HG02610 (cell line): ENCODE measurements around the gene NPIPA1.
A peak's percentile ranks its signal among the peaks of the same experiment; 100 is the strongest.
"Not testable (repeated sequence)": the region's sequence is repeated elsewhere in the genome, so short reads cannot be mapped to it uniquely, and the experiment has no call there.

Experiments
- ATAC-seq: cut with Tn5 transposase; IDR thresholded peaks from one replicate; pipeline ENCODE4 v1.9.1; 2021; ENCODE audit warnings: mild to moderate bottlenecking, moderate library complexity; ENCODE audit not compliant: unreplicated experiment

Gene NPIPA1

GRCh38 chr16:14975418-14976194 lies 38.4 kb downstream of the NPIPA1 start:
- peak; percentile 21 for ATAC-seq

GRCh38 chr16:14976971-14977736 lies 39.9 kb downstream of the NPIPA1 start:
- ATAC-seq = not testable (repeated sequence)

- ATAC-seq = not testable (repeated sequence)
Observed at GRCh38 chr16:14978281-14978680, 41.0 kb downstream of the NPIPA1 start.

- not testable (repeated sequence) for ATAC-seq
Observed at GRCh38 chr16:14978908-14979307, 41.7 kb downstream of the NPIPA1 start.

- ATAC-seq = not testable (repeated sequence)
Observed at GRCh38 chr16:14981234-14981633, 44.0 kb downstream of the NPIPA1 start.

- not testable (repeated sequence) for ATAC-seq
Observed at GRCh38 chr16:14982521-14982920, 45.3 kb downstream of the NPIPA1 start.

GRCh38 chr16:14988092-14988491 lies 50.8 kb downstream of the NPIPA1 start:
- not testable (repeated sequence) for ATAC-seq

- not testable (repeated sequence) for ATAC-seq
Observed at GRCh38 chr16:14988661-14989191, 51.5 kb downstream of the NPIPA1 start.

GRCh38 chr16:14989291-14990281 lies 52.3 kb downstream of the NPIPA1 start:
- not testable (repeated sequence) for ATAC-seq

GRCh38 chr16:14993277-14994151 lies 56.3 kb downstream of the NPIPA1 start:
- ATAC-seq = not testable (repeated sequence)

- ATAC-seq = not testable (repeated sequence)
Observed at GRCh38 chr16:14996702-14997101, 59.5 kb downstream of the NPIPA1 start.

GRCh38 chr16:14998300-14998699 lies 61.1 kb downstream of the NPIPA1 start:
- not testable (repeated sequence) for ATAC-seq

GRCh38 chr16:14999845-15000244 lies 62.6 kb downstream of the NPIPA1 start:
- not testable (repeated sequence) for ATAC-seq
